Measurements from ENCODE around the gene CLASP2.

- TF ChIP-seq, protein P1, sequence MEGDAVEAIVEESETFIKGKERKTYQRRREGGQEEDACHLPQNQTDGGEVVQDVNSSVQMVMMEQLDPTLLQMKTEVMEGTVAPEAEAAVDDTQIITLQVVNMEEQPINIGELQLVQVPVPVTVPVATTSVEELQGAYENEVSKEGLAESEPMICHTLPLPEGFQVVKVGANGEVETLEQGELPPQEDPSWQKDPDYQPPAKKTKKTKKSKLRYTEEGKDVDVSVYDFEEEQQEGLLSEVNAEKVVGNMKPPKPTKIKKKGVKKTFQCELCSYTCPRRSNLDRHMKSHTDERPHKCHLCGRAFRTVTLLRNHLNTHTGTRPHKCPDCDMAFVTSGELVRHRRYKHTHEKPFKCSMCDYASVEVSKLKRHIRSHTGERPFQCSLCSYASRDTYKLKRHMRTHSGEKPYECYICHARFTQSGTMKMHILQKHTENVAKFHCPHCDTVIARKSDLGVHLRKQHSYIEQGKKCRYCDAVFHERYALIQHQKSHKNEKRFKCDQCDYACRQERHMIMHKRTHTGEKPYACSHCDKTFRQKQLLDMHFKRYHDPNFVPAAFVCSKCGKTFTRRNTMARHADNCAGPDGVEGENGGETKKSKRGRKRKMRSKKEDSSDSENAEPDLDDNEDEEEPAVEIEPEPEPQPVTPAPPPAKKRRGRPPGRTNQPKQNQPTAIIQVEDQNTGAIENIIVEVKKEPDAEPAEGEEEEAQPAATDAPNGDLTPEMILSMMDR (IDR thresholded peaks at IDR 0.05), result no peak
- no peak for TF ChIP-seq EZH2 (IDR thresholded peaks at IDR 0.05)
- TF ChIP-seq EZH2phosphoT487 (IDR thresholded peaks at IDR 0.05), result no peak
Observed at GRCh38 chr3:33642806-33643205, 75.2 kb downstream of the CLASP2 start.

Data from neural progenitor cell (in vitro differentiated cells).